Endometrium (tissue), 2 donors: Measurements from ENCODE around the gene MICAL2.

Experiments
- FAIRE-seq: peaks from 2 replicates; lab custom pipeline; 2012; peaks lifted over from hg19 to GRCh38; lab: Jason Lieb, UNC
- donor health status: control.
- donor health status: control.

MICAL2 gene, protein sequence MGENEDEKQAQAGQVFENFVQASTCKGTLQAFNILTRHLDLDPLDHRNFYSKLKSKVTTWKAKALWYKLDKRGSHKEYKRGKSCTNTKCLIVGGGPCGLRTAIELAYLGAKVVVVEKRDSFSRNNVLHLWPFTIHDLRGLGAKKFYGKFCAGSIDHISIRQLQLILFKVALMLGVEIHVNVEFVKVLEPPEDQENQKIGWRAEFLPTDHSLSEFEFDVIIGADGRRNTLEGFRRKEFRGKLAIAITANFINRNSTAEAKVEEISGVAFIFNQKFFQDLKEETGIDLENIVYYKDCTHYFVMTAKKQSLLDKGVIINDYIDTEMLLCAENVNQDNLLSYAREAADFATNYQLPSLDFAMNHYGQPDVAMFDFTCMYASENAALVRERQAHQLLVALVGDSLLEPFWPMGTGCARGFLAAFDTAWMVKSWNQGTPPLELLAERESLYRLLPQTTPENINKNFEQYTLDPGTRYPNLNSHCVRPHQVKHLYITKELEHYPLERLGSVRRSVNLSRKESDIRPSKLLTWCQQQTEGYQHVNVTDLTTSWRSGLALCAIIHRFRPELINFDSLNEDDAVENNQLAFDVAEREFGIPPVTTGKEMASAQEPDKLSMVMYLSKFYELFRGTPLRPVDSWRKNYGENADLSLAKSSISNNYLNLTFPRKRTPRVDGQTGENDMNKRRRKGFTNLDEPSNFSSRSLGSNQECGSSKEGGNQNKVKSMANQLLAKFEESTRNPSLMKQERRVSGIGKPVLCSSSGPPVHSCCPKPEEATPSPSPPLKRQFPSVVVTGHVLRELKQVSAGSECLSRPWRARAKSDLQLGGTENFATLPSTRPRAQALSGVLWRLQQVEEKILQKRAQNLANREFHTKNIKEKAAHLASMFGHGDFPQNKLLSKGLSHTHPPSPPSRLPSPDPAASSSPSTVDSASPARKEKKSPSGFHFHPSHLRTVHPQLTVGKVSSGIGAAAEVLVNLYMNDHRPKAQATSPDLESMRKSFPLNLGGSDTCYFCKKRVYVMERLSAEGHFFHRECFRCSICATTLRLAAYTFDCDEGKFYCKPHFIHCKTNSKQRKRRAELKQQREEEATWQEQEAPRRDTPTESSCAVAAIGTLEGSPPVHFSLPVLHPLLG

DNA sequence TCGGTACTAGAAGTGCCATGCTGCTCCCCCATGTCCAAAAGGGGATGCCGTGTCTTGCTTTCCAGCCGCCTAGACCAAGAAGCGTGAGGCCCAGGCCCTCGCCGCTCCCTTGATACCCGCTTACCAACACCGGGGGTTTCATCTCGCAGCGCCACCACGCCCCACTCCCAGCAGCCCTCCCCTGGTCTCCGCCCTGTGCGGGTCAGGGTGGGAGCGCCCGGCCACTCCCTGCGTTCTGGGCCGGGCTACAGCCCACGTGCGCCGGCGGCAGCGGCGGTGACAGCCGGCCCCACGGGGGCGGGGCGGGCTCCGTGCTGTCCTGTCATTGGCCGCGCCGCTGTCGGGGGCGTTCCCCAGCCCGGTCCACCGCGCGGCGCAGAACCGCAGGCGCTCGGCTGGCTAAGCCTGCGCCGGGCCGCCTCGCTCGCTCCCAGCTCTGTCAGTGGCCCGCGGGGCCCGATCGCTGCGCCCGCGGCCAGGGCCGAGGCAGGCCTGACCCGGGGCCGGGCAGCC is at the start of gene MICAL2:
Gene MICAL2 (plus strand): TSS at position 390 of the 513 bp plus-strand sequence. CDS start 51,566 bp downstream, outside the sequence.
- FAIRE-seq = no peak

DNA sequence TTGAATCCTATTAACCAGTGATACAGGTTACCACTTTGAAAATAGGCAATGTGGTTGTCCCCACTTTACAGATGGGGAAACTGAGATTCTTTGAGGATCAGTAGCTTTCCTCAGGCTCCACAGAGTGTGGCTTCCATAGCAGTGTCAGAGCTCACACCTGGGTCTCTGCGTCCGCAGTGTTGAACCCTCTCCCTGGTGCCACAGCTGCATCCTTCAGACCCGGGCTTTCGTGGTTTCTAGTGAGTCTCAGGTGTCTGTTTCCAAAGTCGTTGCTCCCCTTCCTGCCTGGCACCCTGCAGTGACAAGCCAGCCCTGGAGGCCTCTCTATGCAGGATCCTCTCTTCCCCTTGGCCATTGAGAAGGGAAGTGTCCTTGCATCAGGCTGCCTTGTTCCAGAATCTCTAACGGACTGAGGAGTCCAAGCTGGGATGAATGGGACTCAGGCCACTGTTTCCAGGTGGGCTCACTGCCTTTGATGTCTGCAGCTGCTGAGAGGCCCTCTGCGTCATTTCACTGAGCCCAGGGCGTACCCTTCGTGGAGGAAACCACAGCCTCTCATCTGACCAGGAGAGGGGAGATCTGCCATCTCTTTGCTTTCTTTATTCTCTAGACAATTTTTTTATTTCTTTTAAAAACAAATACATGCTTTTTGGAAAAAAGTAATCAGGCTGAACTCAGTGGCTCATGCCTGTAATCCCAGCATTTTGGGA is 48.4 kb upstream of the MICAL2 start:
- no peak for FAIRE-seq

- FAIRE-seq = no peak
These were observed 47.1 kb upstream of the MICAL2 start for GRCh38 chr11:12063251-12063650.

DNA sequence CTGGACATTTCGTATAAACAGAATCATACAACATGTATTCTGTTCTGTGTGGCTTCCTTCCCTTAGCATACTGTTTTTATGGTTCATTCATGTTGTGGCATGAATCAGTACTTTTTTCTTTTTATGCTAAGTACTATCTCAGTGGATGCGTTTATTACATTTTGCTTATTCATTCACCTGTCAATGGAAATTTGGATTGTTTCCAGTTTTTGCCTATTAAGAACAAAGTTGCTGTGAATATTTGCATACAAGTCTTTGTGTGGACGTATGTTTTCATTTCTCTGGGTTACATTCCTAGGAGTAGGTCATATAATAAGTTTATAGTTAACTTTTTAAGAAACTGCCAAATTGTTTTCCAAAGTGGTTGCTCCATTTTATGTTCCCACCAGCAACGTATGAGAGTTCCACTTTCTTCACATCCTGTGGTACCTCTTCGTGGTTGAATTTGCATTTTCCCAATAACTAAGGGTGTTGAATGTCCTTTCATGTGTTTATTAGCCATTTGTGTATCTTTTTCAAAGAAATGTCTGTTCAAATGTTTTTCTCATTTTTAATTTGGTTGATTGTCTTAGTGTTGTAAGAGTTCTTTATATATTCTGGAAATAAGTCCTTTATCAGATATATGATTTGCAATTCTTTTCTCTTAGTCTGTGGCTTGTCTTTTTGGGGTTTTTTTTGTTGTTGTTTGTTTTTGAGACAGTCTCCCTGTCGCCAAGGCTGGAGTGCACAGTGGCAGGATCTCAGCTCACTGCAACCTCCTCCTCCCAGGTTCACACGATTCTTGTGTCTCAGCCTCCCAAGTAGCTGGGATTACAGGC is 46.0 kb upstream of the MICAL2 start:
- FAIRE-seq = no peak

DNA sequence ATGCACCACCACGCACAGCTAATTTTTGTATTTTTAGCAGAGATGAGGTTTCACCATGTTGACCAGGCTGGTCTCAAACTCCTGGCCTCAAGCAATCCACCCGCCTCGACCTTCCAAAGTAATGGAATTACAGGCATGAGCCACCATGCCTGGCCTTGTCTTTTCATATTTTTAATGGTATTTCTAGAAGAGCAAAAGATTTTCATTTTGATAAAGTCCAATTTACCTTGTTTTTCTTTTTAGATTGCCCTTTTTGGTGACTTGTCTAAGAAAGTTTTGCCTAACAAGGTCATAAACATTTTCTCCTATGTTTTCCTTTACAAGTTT is 45.5 kb upstream of the MICAL2 start:
- no peak for FAIRE-seq

DNA sequence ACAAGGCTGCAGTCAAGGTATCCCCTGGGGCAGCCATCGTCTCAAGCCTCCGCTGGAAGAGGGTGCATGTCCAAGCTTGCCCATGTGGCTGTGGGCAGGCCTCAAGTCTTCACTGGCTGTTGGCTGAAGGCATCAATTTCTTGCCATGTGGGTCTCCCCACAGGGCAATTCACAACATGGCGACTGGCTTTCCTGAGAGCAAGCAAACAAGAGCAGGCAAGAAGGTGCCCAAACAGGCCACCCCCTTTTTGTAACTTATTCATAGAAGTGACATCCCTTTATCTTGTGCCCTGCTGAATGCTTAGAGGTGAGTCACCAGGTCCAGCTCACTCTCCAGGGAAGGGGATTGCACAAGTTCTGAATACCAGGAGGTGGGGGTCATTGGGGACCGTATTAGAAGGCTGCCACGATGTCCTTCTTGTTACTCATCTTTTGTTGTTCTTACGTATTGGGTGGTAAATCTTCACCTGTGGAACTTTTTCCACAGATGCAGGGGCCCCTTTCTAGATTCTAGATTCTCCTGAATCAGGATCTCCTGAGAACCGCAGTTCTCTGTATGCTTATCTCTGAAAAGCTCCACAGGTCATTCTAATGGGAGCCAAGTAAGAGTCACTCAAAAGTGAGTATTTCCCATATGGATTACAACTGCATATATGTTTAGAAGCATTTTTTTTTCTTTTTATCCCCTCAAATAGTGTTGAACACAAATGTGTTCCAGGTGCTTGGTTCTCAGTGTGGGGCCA is 44.2 kb upstream of the MICAL2 start:
- FAIRE-seq = no peak

DNA sequence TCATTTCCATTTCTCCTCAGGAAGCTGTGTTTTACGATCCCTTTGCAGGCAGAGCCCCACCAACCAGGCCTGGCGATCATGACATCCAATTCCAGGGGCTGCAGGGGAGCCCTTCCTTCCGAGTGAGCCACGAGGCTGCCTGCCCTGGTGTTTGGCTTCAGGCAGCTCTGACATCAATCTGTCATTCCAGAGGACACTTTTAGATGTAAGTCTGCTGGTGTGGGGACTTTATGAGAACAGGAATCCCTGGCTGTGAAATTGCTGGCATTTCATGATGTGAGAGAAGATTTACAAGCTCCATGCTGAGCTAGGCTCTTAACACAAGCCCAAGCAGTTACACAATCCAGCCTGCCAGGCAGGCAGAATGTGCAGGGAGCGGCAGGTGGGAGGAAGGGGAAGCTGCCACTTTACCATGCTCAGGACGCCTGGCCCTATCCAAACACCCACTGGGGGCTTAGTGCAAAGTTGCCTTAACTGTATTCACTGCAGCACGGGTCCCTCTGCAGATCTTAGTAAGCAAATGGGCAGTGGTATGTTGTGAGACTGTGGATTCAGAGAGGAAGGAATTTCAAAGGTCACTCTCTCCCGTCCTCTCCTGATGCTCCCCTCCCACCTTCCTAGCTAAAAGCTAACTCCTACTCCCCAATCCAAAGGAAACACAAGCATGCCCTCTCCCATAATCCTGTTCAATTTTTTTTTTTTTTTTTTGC is 43.4 kb upstream of the MICAL2 start:
- FAIRE-seq = no peak

- no peak for FAIRE-seq
These were observed 42.5 kb upstream of the MICAL2 start for GRCh38 chr11:12067796-12068357.

- FAIRE-seq = no peak
These were observed 41.2 kb upstream of the MICAL2 start for GRCh38 chr11:12069066-12069676.

DNA sequence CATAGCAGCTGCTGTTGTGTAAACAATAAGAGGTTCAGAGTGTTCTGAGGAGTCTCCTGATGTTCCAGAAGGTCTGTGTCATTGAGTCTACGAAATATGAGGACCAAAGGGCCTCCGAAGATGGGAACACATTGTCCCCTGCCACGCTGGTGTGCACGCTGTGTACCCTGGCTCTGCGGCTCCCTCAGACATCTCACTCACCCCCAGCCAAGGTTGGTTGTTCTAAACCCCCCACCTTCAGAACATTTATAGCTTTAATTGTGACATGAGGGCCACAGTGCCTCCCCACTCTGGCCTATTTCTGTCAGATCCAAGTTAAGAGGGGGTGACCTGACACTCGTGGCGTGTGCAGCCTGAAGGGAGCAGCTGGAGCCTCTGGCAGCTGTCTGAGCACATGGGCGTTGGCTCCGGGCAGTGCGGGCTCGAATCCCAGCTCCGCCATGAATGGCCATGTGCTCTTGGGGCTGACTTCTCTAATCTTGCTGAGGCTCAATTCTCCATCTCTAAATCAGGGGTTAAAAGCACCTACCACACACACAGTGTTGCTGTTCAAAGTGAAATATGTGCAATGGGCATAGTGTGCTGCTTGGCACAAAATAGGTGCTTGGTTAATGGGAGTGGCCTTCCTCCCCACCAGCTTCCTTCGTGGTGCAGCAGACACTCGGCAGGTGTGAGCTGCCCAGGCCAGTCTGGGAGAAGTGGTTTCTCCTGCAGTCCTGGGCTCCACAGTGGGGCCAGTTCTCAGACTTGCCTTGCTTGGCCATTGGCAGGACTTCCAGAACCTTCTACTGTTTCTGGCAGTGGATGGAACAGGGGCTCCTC is 39.7 kb upstream of the MICAL2 start:
- FAIRE-seq = no peak

GRCh38 chr11:12071574-12071973 is 38.8 kb upstream of the MICAL2 start:
- no peak for FAIRE-seq

DNA sequence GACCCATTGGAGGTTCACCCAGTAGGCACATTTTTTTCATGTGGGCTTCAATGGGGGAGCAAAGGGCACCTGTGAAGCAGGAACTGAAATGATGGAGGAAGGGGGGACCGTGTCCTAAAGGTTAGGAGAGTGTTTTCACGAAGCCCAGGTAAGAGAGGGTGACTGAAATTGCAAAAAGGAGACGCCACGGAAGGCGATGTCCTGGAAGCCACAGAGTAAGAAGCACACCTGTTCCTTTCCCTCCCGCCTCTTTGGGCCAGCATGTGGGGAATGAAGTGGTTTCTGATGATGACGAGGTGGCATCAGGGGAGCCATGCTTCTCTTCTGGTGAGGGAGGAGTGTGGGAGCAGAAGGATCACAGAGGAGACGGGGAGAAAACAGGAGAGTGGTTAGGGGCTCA is 37.0 kb upstream of the MICAL2 start:
- FAIRE-seq = no peak

GRCh38 chr11:12073886-12074285 is 36.5 kb upstream of the MICAL2 start:
- no peak for FAIRE-seq

DNA sequence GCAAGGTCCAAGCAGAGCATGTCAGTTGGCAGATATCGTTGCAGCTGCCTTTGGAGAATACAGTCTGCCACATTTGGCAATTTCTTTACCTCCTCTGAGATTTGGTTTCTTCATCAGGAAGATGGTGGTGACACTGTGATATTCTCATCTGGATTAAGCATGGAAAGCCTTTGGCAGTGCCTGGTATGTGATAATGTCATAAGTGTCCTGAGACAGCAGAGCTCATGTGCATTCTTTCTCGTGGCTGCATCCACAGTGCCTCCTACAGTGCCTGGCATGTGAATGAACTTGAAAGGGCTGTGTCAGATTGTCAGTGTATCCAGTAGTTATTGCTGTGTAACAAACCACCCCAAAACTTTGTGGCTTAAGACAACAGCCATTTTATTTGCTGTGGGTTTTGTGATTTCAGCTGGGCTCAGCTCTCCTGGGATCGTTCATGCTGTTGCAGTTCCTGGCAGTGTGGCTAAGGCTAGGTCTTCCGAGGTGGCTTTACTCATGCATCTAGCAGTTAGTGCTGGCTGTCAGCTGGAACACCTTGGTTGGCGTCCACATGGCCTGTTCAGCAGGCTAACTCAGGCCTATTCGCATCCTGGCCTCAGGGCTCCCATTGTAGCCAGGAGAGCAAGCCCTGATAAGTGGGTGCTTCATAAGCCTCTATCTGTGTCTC is 35.7 kb upstream of the MICAL2 start:
- FAIRE-seq = no peak

DNA sequence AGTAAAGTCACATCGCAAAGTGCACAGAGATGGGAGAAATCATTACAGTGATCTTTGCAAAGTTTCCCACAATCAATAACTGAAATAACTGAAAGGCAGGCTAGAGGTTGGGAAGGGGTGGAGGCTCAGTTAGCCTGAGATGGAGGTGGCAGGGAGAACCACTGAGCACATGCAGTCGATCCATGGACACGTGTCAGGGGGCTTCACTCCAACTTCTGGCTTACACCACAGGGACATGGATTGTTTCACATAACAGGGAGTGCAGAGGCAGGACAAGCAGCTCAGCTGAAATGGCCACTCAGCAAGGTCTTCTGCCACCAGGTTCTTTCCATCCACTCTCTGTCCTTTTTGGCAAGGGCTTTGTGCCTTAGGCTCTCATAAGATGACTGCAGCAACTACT is 35.1 kb upstream of the MICAL2 start:
- no peak for FAIRE-seq

GRCh38 chr11:12075822-12076821 is 34.3 kb upstream of the MICAL2 start:
- no peak for FAIRE-seq
